ENCODE results near the gene DHRS4L2. TPM values are rescaled to one million over a fixed set of nuclear protein-coding genes. Genes with fewer than 3 reads are reported as not detected.

Gene DHRS4L2
- total RNA-seq, 4 donors from 2014 or later, result 9.4 to 23.9 (median 21.1) TPM

- H3K27ac ChIP-seq (replicated peaks in 1 of 4), result no peak overlapping the region
- peaks cover 12 to 31% (median 23%) of the 10 kb centered on the region in 4 donors for H3K4me1 ChIP-seq
- no peak for TF ChIP-seq POLR2A (IDR thresholded peaks at IDR 0.05; ENCODE audit: low read depth)
- TF ChIP-seq POLR2AphosphoS5 (IDR thresholded peaks at IDR 0.05), result no peak
- TF ChIP-seq, protein P1, sequence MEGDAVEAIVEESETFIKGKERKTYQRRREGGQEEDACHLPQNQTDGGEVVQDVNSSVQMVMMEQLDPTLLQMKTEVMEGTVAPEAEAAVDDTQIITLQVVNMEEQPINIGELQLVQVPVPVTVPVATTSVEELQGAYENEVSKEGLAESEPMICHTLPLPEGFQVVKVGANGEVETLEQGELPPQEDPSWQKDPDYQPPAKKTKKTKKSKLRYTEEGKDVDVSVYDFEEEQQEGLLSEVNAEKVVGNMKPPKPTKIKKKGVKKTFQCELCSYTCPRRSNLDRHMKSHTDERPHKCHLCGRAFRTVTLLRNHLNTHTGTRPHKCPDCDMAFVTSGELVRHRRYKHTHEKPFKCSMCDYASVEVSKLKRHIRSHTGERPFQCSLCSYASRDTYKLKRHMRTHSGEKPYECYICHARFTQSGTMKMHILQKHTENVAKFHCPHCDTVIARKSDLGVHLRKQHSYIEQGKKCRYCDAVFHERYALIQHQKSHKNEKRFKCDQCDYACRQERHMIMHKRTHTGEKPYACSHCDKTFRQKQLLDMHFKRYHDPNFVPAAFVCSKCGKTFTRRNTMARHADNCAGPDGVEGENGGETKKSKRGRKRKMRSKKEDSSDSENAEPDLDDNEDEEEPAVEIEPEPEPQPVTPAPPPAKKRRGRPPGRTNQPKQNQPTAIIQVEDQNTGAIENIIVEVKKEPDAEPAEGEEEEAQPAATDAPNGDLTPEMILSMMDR (IDR thresholded peaks at IDR 0.05), result no peak
- no peak for TF ChIP-seq EP300 (IDR thresholded peaks at IDR 0.05)
- no peak overlapping the region for H3K4me3 ChIP-seq
- DNase-seq (ENCODE audit: extremely low spot score), result no peak
- H3K36me3 ChIP-seq, result no peaks in the 10 kb centered on the region
- 95% methylated on average over 7 of the region's 9 CpGs for WGBS
- no peaks in the 10 kb centered on the region for H3K9me3 ChIP-seq
- peaks cover 0 to 16% (median 0%) of the 10 kb centered on the region in 4 donors for H3K27me3 ChIP-seq
- intact Hi-C loops (cut with DNase I), result loop anchor here (5.0 kb wide), 1 partner anchor 42 kb away; no protein-coding TSS in a partner anchor
Measured at GRCh38 chr14:24054646-24055045, 65.9 kb downstream of the DHRS4L2 start.

Other genes starting within 250 kb of the DHRS4L2 start
- gene DHRS4, start 35.2 kb upstream of the DHRS4L2 start, total RNA-seq, result 10 to 100 TPM; 37.1 to 54.4 (median 46.3) TPM
- under 1 TPM in 2 of 4 donors, not detected in 2; 0.17 to 0.29 TPM for gene CARMIL3, start 63.1 kb downstream of the DHRS4L2 start, total RNA-seq
- gene CPNE6, start 82.6 kb downstream of the DHRS4L2 start, total RNA-seq, result under 1 TPM in 3 of 4 donors, not detected in 1; 0.26 to 0.34 (median 0.33) TPM
- 10 to 100 TPM in 3 of 4 donors, 1 to 10 TPM in 1; 9.1 to 20.7 (median 12.5) TPM for gene PCK2, start 105.4 kb downstream of the DHRS4L2 start, total RNA-seq
- gene DCAF11, start 125.8 kb downstream of the DHRS4L2 start, total RNA-seq, result 10 to 100 TPM; 56.0 to 74.9 (median 66.8) TPM
- 1 to 10 TPM; 1.8 to 3.3 (median 3.0) TPM for gene NRL, start 126.0 kb downstream of the DHRS4L2 start, total RNA-seq
- under 1 TPM in 3 of 4 donors, not detected in 1; 0.34 to 0.83 (median 0.52) TPM for gene FITM1, start 141.7 kb downstream of the DHRS4L2 start, total RNA-seq
- gene PSME1, start 147.3 kb downstream of the DHRS4L2 start, total RNA-seq, result 100 to 1,000 TPM; 129 to 158 (median 143) TPM
- 10 to 100 TPM in 3 of 4 donors, 1 to 10 TPM in 1; 8.8 to 14.4 (median 12.2) TPM for gene EMC9, start 152.7 kb downstream of the DHRS4L2 start, total RNA-seq
- gene PSME2, start 157.7 kb downstream of the DHRS4L2 start, total RNA-seq, result 10 to 100 TPM; 32.8 to 64.3 (median 42.6) TPM
- gene RNF31, start 158.6 kb downstream of the DHRS4L2 start, total RNA-seq, result 10 to 100 TPM; 21.7 to 33.3 (median 26.8) TPM
- 10 to 100 TPM; 39.5 to 78.3 (median 63.2) TPM for gene IRF9, start 172.3 kb downstream of the DHRS4L2 start, total RNA-seq
- 1 to 10 TPM; 4.6 to 5.9 (median 5.0) TPM for gene REC8, start 183.2 kb downstream of the DHRS4L2 start, total RNA-seq
- gene IPO4, start 199.9 kb downstream of the DHRS4L2 start, total RNA-seq, result 10 to 100 TPM; 12.9 to 41.6 (median 25.2) TPM
- gene TM9SF1, start 206.5 kb downstream of the DHRS4L2 start, total RNA-seq, result 10 to 100 TPM; 27.0 to 44.6 (median 43.8) TPM
- gene TSSK4, start 216.8 kb downstream of the DHRS4L2 start, total RNA-seq, result under 1 TPM in 2 of 4 donors, not detected in 2; 0.57 to 0.58 TPM
- 100 to 1,000 TPM in 2 of 4 donors, 10 to 100 TPM in 2; 75.4 to 135 (median 94.9) TPM for gene CHMP4A, start 224.6 kb downstream of the DHRS4L2 start, total RNA-seq
- gene MDP1, start 227.1 kb downstream of the DHRS4L2 start, total RNA-seq, result 10 to 100 TPM; 11.1 to 17.5 (median 14.4) TPM
- gene NEDD8, start 243.4 kb downstream of the DHRS4L2 start, total RNA-seq, result 100 to 1,000 TPM; 117 to 152 (median 131) TPM
- 10 to 100 TPM; 43.1 to 53.4 (median 50.5) TPM for gene GMPR2, start 244.0 kb downstream of the DHRS4L2 start, total RNA-seq